HEK293 (cell line): ENCODE measurements around the gene KPTN.
A peak's percentile ranks its signal among the peaks of the same experiment; 100 is the strongest.

Source experiments
- INSM2 ChIP-seq: fragments of 450-650 bp; formaldehyde crosslinking; IDR thresholded peaks from 2 replicates; pipeline ENCODE4 v1.5.1; 2016; ENCODE audit warnings: missing biosample characterization, missing genetic modification characterization
- RBAK ChIP-seq: fragments of 450-650 bp; formaldehyde crosslinking; IDR thresholded peaks from 2 replicates; pipeline ENCODE4 v1.5.1; 2016; ENCODE audit warnings: missing biosample characterization, missing genetic modification characterization
- SP2 ChIP-seq: fragments of 450-650 bp; formaldehyde crosslinking; IDR thresholded peaks from 2 replicates; pipeline ENCODE4 v1.5.1; 2016; ENCODE audit warnings: missing biosample characterization, missing genetic modification characterization
- ZBTB17 ChIP-seq: fragments of 450-650 bp; formaldehyde crosslinking; IDR thresholded peaks from 2 replicates; pipeline ENCODE4 v1.5.1; 2016; ENCODE audit warnings: missing biosample characterization, missing genetic modification characterization
- ZBTB21 ChIP-seq: fragments of 450-650 bp; formaldehyde crosslinking; IDR thresholded peaks from 2 replicates; pipeline ENCODE4 v1.5.1; 2017; ENCODE audit warnings: missing biosample characterization, missing genetic modification characterization
- ZNF133 ChIP-seq: fragments of 450-650 bp; formaldehyde crosslinking; IDR thresholded peaks from 2 replicates; pipeline ENCODE4 v1.5.1; 2016; ENCODE audit warnings: missing biosample characterization, missing genetic modification characterization
- ZNF138 ChIP-seq: fragments of 450-650 bp; formaldehyde crosslinking; IDR thresholded peaks from 2 replicates; pipeline ENCODE4 v1.5.1; 2016; ENCODE audit warnings: missing biosample characterization, missing genetic modification characterization, borderline replicate concordance
- ZNF140 ChIP-seq: fragments of 450-650 bp; formaldehyde crosslinking; IDR thresholded peaks from 2 replicates; pipeline ENCODE4 v1.5.1; 2016; ENCODE audit warnings: missing biosample characterization, missing genetic modification characterization
- ZNF148 ChIP-seq: fragments of 450-650 bp; formaldehyde crosslinking; IDR thresholded peaks from 2 replicates; pipeline ENCODE4 v1.5.0; 2017; ENCODE audit warnings: missing biosample characterization, missing genetic modification characterization, borderline replicate concordance
- ZNF239 ChIP-seq: fragments of 450-650 bp; formaldehyde crosslinking; IDR thresholded peaks from 2 replicates; pipeline ENCODE4 v1.5.1; 2016; ENCODE audit warnings: missing biosample characterization, missing genetic modification characterization
- ZNF366 ChIP-seq: fragments of 450-650 bp; formaldehyde crosslinking; conservative IDR thresholded peaks from 2 replicates; pipeline ENCODE4 v1.5.1; 2016; ENCODE audit warnings: missing biosample characterization, missing genetic modification characterization
- ZNF398 ChIP-seq: fragments of 450-650 bp; formaldehyde crosslinking; IDR thresholded peaks from 2 replicates; pipeline ENCODE4 v1.5.1; 2017; ENCODE audit warnings: missing biosample characterization, missing genetic modification characterization
- ZNF521 ChIP-seq: fragments of 450-650 bp; formaldehyde crosslinking; IDR thresholded peaks from 2 replicates; pipeline ENCODE4 v1.5.1; 2017; ENCODE audit warnings: missing biosample characterization, mild to moderate bottlenecking, missing genetic modification characterization
- ZNF555 ChIP-seq: fragments of 450-650 bp; formaldehyde crosslinking; conservative IDR thresholded peaks from 2 replicates; pipeline ENCODE4 v1.5.1; 2017; ENCODE audit warnings: missing biosample characterization, mild to moderate bottlenecking, missing genetic modification characterization, inconsistent platforms
- ZNF560 ChIP-seq: fragments of 450-650 bp; formaldehyde crosslinking; IDR thresholded peaks from 2 replicates; pipeline ENCODE4 v1.5.1; 2017; ENCODE audit warnings: missing biosample characterization, missing genetic modification characterization, borderline replicate concordance
- ZNF571 ChIP-seq: fragments of 450-650 bp; formaldehyde crosslinking; IDR thresholded peaks from 2 replicates; pipeline ENCODE4 v1.5.0; 2017; ENCODE audit warnings: missing biosample characterization, missing genetic modification characterization
- ZNF596 ChIP-seq: fragments of 450-650 bp; IDR thresholded peaks from 2 replicates; pipeline ENCODE4 v1.5.0; 2018; ENCODE audit warnings: missing biosample characterization, mild to moderate bottlenecking, missing genetic modification characterization, moderate library complexity
- ZNF621 ChIP-seq: fragments of 450-650 bp; formaldehyde crosslinking; IDR thresholded peaks from 2 replicates; pipeline ENCODE4 v1.5.1; 2017; ENCODE audit warnings: missing biosample characterization, missing genetic modification characterization
- ZNF777 ChIP-seq: fragments of 450-650 bp; formaldehyde crosslinking; IDR thresholded peaks from 2 replicates; pipeline ENCODE4 v1.5.1; 2017; ENCODE audit warnings: missing biosample characterization, missing genetic modification characterization, borderline replicate concordance
- ZNF785 ChIP-seq: fragments of 450-650 bp; formaldehyde crosslinking; IDR thresholded peaks from 2 replicates; pipeline ENCODE4 v1.5.1; 2016; ENCODE audit warnings: missing biosample characterization, missing genetic modification characterization
- ZNF843 ChIP-seq: fragments of 450-650 bp; formaldehyde crosslinking; IDR thresholded peaks from 2 replicates; pipeline ENCODE4 v1.5.1; 2016; ENCODE audit warnings: missing biosample characterization, missing genetic modification characterization
- TF ChIP-seq, protein P1 (sequence below): fragments of 450-650 bp; formaldehyde crosslinking; IDR thresholded peaks from 2 replicates; pipeline ENCODE4 v1.5.1; 2016; ENCODE audit warnings: missing biosample characterization, missing genetic modification characterization
- TF ChIP-seq, protein P2 (sequence below): fragments of 450-650 bp; formaldehyde crosslinking; IDR thresholded peaks from 2 replicates; pipeline ENCODE4 v1.5.1; 2017; ENCODE audit warnings: missing biosample characterization, mild to moderate bottlenecking, missing genetic modification characterization, moderate library complexity
- TF ChIP-seq, protein P3 (sequence below): fragments of 450-650 bp; formaldehyde crosslinking; IDR thresholded peaks from 2 replicates; pipeline ENCODE4 v1.5.1; 2016; ENCODE audit warnings: missing biosample characterization, missing genetic modification characterization
- TF ChIP-seq, protein P4 (sequence below): fragments of 450-650 bp; IDR thresholded peaks from 2 replicates; pipeline ENCODE4 v1.5.1; 2018; ENCODE audit warnings: missing biosample characterization, missing genetic modification characterization

Gene KPTN

DNA sequence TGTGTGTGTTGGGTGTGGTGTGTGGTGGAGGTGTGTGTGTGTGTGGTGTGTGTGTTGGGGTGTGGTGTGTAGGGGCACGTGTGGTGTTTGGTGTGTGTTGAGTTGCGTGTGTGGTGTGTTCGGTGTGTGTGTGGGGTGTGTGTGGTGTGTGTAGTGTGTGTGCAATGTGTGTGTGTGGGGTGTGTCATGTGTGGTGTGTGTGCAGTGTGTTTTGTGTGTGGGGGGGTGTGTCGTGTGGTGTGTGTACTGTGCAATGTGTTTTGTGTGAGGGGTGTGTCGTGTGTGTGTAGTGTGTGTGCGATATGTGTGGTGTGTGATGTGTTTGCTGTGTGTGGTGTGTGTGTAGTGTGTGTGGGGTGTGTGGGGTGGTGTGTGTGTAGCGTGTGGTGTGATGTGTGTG, 6.0 kb upstream of the KPTN start (continued):
- TF ChIP-seq, protein P1, sequence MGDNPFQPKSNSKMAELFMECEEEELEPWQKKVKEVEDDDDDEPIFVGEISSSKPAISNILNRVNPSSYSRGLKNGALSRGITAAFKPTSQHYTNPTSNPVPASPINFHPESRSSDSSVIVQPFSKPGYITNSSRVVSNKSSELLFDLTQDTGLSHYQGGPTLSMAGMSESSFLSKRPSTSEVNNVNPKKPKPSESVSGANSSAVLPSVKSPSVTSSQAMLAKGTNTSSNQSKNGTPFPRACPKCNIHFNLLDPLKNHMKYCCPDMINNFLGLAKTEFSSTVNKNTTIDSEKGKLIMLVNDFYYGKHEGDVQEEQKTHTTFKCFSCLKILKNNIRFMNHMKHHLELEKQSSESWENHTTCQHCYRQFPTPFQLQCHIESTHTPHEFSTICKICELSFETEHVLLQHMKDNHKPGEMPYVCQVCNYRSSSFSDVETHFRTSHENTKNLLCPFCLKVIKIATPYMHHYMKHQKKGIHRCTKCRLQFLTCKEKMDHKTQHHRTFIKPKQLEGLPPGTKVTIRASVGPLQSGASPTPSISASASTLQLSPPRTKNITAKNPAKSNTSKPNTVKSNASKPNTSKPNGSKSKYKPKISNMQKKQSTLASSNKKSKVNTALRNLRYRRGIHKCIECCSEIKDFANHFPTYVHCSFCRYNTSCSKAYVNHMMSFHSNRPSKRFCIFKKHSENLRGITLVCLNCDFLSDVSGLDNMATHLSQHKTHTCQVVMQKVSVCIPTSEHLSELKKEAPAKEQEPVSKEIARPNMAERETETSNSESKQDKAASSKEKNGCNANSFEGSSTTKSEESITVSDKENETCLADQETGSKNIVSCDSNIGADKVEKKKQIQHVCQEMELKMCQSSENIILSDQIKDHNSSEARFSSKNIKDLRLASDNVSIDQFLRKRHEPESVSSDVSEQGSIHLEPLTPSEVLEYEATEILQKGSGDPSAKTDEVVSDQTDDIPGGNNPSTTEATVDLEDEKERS (tag by site-specific recombination), result no peak
- TF ChIP-seq ZBTB17 (tag by site-specific recombination) (no peak), ZBTB21 (tag by site-specific recombination) (no peak), ZNF571 (tag by site-specific recombination) (no peak), SP2 (tag by site-specific recombination) (no peak), ZNF777 (tag by site-specific recombination) (no peak; the same call in 1 of the 2 replicates), ZNF560 (no peak), ZNF521 (tag by site-specific recombination) (no peak), ZNF140 (tag by site-specific recombination) (no peak), ZNF148 (tag by site-specific recombination) (no peak; the same call in none of the 2 replicates), ZNF138 (tag by site-specific recombination) (no peak), ZNF398 (tag by site-specific recombination) (no peak), ZNF366 (no peak), INSM2 (tag by site-specific recombination) (no peak), ZNF555 (tag by site-specific recombination) (no peak), ZNF596 (tag by site-specific recombination) (no peak), ZNF239 (tag by site-specific recombination) (peak; percentile 84), ZNF133 (tag by site-specific recombination) (no peak), RBAK (tag by site-specific recombination) (no peak), ZNF843 (tag by site-specific recombination) (no peak), ZNF621 (tag by site-specific recombination) (peak; percentile 81; the same call in 1 of the 2 replicates), ZNF785 (tag by site-specific recombination) (peak; percentile 41; the same call in 1 of the 2 replicates)
- TF ChIP-seq, protein P2, sequence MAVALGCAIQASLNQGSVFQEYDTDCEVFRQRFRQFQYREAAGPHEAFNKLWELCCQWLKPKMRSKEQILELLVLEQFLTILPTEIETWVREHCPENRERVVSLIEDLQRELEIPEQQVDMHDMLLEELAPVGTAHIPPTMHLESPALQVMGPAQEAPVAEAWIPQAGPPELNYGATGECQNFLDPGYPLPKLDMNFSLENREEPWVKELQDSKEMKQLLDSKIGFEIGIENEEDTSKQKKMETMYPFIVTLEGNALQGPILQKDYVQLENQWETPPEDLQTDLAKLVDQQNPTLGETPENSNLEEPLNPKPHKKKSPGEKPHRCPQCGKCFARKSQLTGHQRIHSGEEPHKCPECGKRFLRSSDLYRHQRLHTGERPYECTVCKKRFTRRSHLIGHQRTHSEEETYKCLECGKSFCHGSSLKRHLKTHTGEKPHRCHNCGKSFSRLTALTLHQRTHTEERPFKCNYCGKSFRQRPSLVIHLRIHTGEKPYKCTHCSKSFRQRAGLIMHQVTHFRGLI (tag by site-specific recombination), result no peak
- TF ChIP-seq, protein P3, sequence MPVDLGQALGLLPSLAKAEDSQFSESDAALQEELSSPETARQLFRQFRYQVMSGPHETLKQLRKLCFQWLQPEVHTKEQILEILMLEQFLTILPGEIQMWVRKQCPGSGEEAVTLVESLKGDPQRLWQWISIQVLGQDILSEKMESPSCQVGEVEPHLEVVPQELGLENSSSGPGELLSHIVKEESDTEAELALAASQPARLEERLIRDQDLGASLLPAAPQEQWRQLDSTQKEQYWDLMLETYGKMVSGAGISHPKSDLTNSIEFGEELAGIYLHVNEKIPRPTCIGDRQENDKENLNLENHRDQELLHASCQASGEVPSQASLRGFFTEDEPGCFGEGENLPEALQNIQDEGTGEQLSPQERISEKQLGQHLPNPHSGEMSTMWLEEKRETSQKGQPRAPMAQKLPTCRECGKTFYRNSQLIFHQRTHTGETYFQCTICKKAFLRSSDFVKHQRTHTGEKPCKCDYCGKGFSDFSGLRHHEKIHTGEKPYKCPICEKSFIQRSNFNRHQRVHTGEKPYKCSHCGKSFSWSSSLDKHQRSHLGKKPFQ (tag by site-specific recombination), result peak; percentile 90
- TF ChIP-seq, protein P4, sequence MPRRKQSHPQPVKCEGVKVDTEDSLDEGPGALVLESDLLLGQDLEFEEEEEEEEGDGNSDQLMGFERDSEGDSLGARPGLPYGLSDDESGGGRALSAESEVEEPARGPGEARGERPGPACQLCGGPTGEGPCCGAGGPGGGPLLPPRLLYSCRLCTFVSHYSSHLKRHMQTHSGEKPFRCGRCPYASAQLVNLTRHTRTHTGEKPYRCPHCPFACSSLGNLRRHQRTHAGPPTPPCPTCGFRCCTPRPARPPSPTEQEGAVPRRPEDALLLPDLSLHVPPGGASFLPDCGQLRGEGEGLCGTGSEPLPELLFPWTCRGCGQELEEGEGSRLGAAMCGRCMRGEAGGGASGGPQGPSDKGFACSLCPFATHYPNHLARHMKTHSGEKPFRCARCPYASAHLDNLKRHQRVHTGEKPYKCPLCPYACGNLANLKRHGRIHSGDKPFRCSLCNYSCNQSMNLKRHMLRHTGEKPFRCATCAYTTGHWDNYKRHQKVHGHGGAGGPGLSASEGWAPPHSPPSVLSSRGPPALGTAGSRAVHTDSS, result no peak
